ENCODE data around the gene MAPK10. TPM values are rescaled to one million over a fixed set of nuclear protein-coding genes. Genes with fewer than 3 reads are reported as not detected.
"Not testable (repeated sequence)": the region's sequence is repeated elsewhere in the genome, so short reads cannot be mapped to it uniquely, and the experiment has no call there.

MAPK10 gene
- polyA plus RNA-seq, 10 donors, result 2.4 to 6.9 (median 4.1) TPM

- peak in 2 of 3 donors; percentile 2 to 56 for DNase-seq
These were observed 175.0 kb downstream of the MAPK10 start for GRCh38 chr4:86184901-86185285.

- no peak for DNase-seq
These were observed 175.5 kb downstream of the MAPK10 start for GRCh38 chr4:86184216-86184900.

- DNase-seq, result no peak
These were observed 178.3 kb downstream of the MAPK10 start for GRCh38 chr4:86181585-86181984.

- DNase-seq, result no peak
These were observed 181.6 kb downstream of the MAPK10 start for GRCh38 chr4:86178211-86178610.

- no peak for DNase-seq
These were observed 185.3 kb downstream of the MAPK10 start for GRCh38 chr4:86174506-86174905.

GRCh38 chr4:86168335-86168734 lies 191.5 kb downstream of the MAPK10 start:
- not testable (repeated sequence) for DNase-seq

- DNase-seq, result no peak
These were observed 199.4 kb downstream of the MAPK10 start for GRCh38 chr4:86160426-86160825.

GRCh38 chr4:86159216-86159615 lies 200.6 kb downstream of the MAPK10 start:
- no peak for DNase-seq

- no peak for DNase-seq
These were observed 203.3 kb downstream of the MAPK10 start for GRCh38 chr4:86156531-86156930.

- DNase-seq, result no peak
These were observed 204.1 kb downstream of the MAPK10 start for GRCh38 chr4:86155766-86156165.

- DNase-seq, result no peak
These were observed 207.4 kb downstream of the MAPK10 start for GRCh38 chr4:86152454-86152853.

GRCh38 chr4:86151196-86151595 lies 208.7 kb downstream of the MAPK10 start:
- no peak for DNase-seq

GRCh38 chr4:86141161-86141560 lies 218.7 kb downstream of the MAPK10 start:
- DNase-seq, result no peak

GRCh38 chr4:86132468-86132867 lies 227.4 kb downstream of the MAPK10 start:
- DNase-seq, result no peak

GRCh38 chr4:86131456-86131855 lies 228.4 kb downstream of the MAPK10 start:
- no peak for DNase-seq

GRCh38 chr4:86130160-86130933 lies 229.5 kb downstream of the MAPK10 start:
- DNase-seq, result no peak

- DNase-seq, result no peak
These were observed 230.3 kb downstream of the MAPK10 start for GRCh38 chr4:86129546-86129945.

GRCh38 chr4:86122404-86122803 lies 237.4 kb downstream of the MAPK10 start:
- peak in 1 of 3 donors; percentile 51 for DNase-seq

- peak; percentile 18 to 61 (median 38) for DNase-seq
These were observed 241.1 kb downstream of the MAPK10 start for GRCh38 chr4:86118711-86119110.

- DNase-seq, result peak; percentile 89 to 95 (median 94)
These were observed 242.0 kb downstream of the MAPK10 start for GRCh38 chr4:86117705-86118302.

- DNase-seq, result no peak
These were observed 245.3 kb downstream of the MAPK10 start for GRCh38 chr4:86114563-86114962.

GRCh38 chr4:86108834-86109233 lies 251.0 kb downstream of the MAPK10 start:
- DNase-seq, result no peak

- DNase-seq, result no peak
These were observed 251.7 kb downstream of the MAPK10 start for GRCh38 chr4:86108137-86108536.

Measured in muscle of back (tissue), 11 donors.